Osteoblast (primary cell): ENCODE data around the gene MUC21. TPM values are rescaled to one million over a fixed set of nuclear protein-coding genes. Genes with fewer than 3 reads are reported as not detected.

Source experiments
- DNase-seq: peaks from one replicate; pipeline ENCODE4 v3.0.0; 2011; ENCODE audit warnings: low spot score, mixed read lengths; ENCODE audit not compliant: insufficient read length; ENCODE audit errors: missing footprints
- H2AFZ ChIP-seq: 2 replicates; pipeline ENCODE4 v1.6.0; 2011; ENCODE audit warnings: mild to moderate bottlenecking, low read length
- H3K27ac ChIP-seq: 2 replicates; pipeline ENCODE4 v1.5.1; 2011; ENCODE audit warnings: mild to moderate bottlenecking, low read depth, low read length, moderate library complexity
- H3K27me3 ChIP-seq: 2 replicates; pipeline ENCODE4 v1.6.0; 2012; ENCODE audit warnings: mild to moderate bottlenecking, control low read depth, inconsistent platforms, low read length, moderate library complexity; ENCODE audit not compliant: insufficient read depth
- H3K36me3 ChIP-seq: 2 replicates; pipeline ENCODE4 v1.5.1; 2011; ENCODE audit warnings: mild to moderate bottlenecking, low read length, control low read depth, moderate library complexity; ENCODE audit not compliant: insufficient read depth
- H3K4me1 ChIP-seq: 2 replicates; pipeline ENCODE4 v1.5.1; 2011; ENCODE audit warnings: mild to moderate bottlenecking, low read length, control low read depth, moderate library complexity; ENCODE audit not compliant: insufficient read depth
- H3K4me2 ChIP-seq: 2 replicates; pipeline ENCODE4 v1.6.0; 2011; ENCODE audit warnings: mild to moderate bottlenecking, low read length; ENCODE audit not compliant: insufficient read depth
- H3K4me3 ChIP-seq: fragments of 200-600 bp; sonication (generic); 3 replicates; pipeline ENCODE4 v1.5.1; 2012; ENCODE audit warnings: mild to moderate bottlenecking, low read length, inconsistent platforms; ENCODE audit not compliant: insufficient read depth
- H3K79me2 ChIP-seq: 2 replicates; pipeline ENCODE4 v1.6.0; 2012; ENCODE audit warnings: mild to moderate bottlenecking, low read length, control low read depth, inconsistent platforms; ENCODE audit not compliant: insufficient read depth
- H3K9me3 ChIP-seq: 2 replicates; pipeline ENCODE4 v1.5.1; 2011; ENCODE audit warnings: low read depth, low read length, control low read depth
- H4K20me1 ChIP-seq: 2 replicates; pipeline ENCODE4 v1.6.0; 2012; ENCODE audit warnings: mild to moderate bottlenecking, low read length, control low read depth; ENCODE audit not compliant: insufficient read depth
- CTCF ChIP-seq: IDR thresholded peaks from 2 replicates; pipeline ENCODE4 v1.5.1; 2011; ENCODE audit warnings: mild to moderate bottlenecking, low read depth, low read length, moderate library complexity; ENCODE audit errors: extremely low read depth
- total RNA-seq: library from RNA; depleted of rRNA; stranded (reverse); fragments of >200 nt; gene quantifications from 2 replicates; pipeline ENCODE4 v1.2.3, GENCODE V29; 2012

Gene MUC21
- total RNA-seq, 1 donor = not detected

- no peak for DNase-seq
- Histone ChIP-seq H3K36me3 (no peaks in the 10 kb centered on the region), H2AFZ (no peak overlapping the region), H4K20me1 (no peaks in the 10 kb centered on the region), H3K27me3 (peaks cover 11% of the 10 kb centered on the region), H3K79me2 (no peaks in the 10 kb centered on the region), H3K4me2 (no peak overlapping the region), H3K4me3 (no peak overlapping the region), H3K27ac (no peak overlapping the region), H3K4me1 (no peaks in the 10 kb centered on the region), H3K9me3 (no peaks in the 10 kb centered on the region)
- TF ChIP-seq CTCF = no peak
Observed at GRCh38 chr6:31025595-31025994, 42.1 kb downstream of the MUC21 start.

- H3K27ac ChIP-seq = no peak overlapping the region
Observed at GRCh38 chr6:31031095-31031494, 47.6 kb downstream of the MUC21 start.

GRCh38 chr6:31033075-31033474 lies 49.6 kb downstream of the MUC21 start:
- Histone ChIP-seq H3K36me3 (no peaks in the 10 kb centered on the region), H3K27ac (no peak overlapping the region), H4K20me1 (no peaks in the 10 kb centered on the region), H2AFZ (no peak overlapping the region), H3K4me2 (no peak overlapping the region), H3K27me3 (peaks cover 4% of the 10 kb centered on the region), H3K4me3 (no peak overlapping the region), H3K9me3 (no peaks in the 10 kb centered on the region), H3K79me2 (no peaks in the 10 kb centered on the region), H3K4me1 (peaks cover 13% of the 10 kb centered on the region)
- no peak for DNase-seq
- no peak for TF ChIP-seq CTCF

More at GRCh38 chr6:31031095-31031494, 47.6 kb downstream of the MUC21 start:
- H3K36me3 ChIP-seq = no peaks in the 10 kb centered on the region
- no peak for DNase-seq
- H3K27me3 ChIP-seq = peaks cover 4% of the 10 kb centered on the region
- H3K9me3 ChIP-seq = no peaks in the 10 kb centered on the region
- H3K4me1 ChIP-seq = no peaks in the 10 kb centered on the region
- no peak overlapping the region for H2AFZ ChIP-seq
- no peaks in the 10 kb centered on the region for H4K20me1 ChIP-seq
- no peaks in the 10 kb centered on the region for H3K79me2 ChIP-seq
- no peak for TF ChIP-seq CTCF
- no peak overlapping the region for H3K4me2 ChIP-seq
- H3K4me3 ChIP-seq = no peak overlapping the region

- H3K9me3 ChIP-seq = no peaks in the 10 kb centered on the region
- peaks cover 14% of the 10 kb centered on the region for H3K4me1 ChIP-seq
- H3K4me2 ChIP-seq = no peak overlapping the region
- no peak overlapping the region for H3K4me3 ChIP-seq
- H4K20me1 ChIP-seq = no peaks in the 10 kb centered on the region
- no peaks in the 10 kb centered on the region for H3K79me2 ChIP-seq
- no peak overlapping the region for H2AFZ ChIP-seq
- no peaks in the 10 kb centered on the region for H3K36me3 ChIP-seq
- DNase-seq = no peak
- TF ChIP-seq CTCF = no peak
- no peaks in the 10 kb centered on the region for H3K27me3 ChIP-seq
- no peak overlapping the region for H3K27ac ChIP-seq
Observed at GRCh38 chr6:31035862-31036497, 52.5 kb downstream of the MUC21 start.
